Measurements from ENCODE around the gene D2HGDH. TPM values are rescaled to one million over a fixed set of nuclear protein-coding genes. Genes with fewer than 3 reads are reported as not detected.

Gene D2HGDH
- total RNA-seq, result 10 to 100 TPM; 24.0 to 25.8 TPM

- H3K27ac Mint-ChIP-seq, result no peak within 1 kb of the TSS
- no peaks in the 10 kb centered on the region for H3K27me3 Mint-ChIP-seq (ENCODE audit: low read depth)
- peak; percentile 93 for ATAC-seq (replicated peaks in 1 of 2)
- H3K4me1 Mint-ChIP-seq (ENCODE audit: low read depth), result peaks cover 62% of the 10 kb centered on the region
- peaks cover 2 to 8% of the 10 kb centered on the region in 2 donors for H3K36me3 Mint-ChIP-seq (ENCODE audit: insufficient read depth in 2 of 2)
- H3K9me3 Mint-ChIP-seq, result no peaks in the 10 kb centered on the region
- peak; percentile 96 to 98 for DNase-seq
- H3K4me3 Mint-ChIP-seq, result peak within 1 kb of the TSS; percentile 84 to 86
These were observed at the start of gene D2HGDH for GRCh38 chr2:241734467-241735208. Gene D2HGDH (plus strand): TSS chr2:241734630. CDS start chr2:241735225, 595 bp downstream.

DNA sequence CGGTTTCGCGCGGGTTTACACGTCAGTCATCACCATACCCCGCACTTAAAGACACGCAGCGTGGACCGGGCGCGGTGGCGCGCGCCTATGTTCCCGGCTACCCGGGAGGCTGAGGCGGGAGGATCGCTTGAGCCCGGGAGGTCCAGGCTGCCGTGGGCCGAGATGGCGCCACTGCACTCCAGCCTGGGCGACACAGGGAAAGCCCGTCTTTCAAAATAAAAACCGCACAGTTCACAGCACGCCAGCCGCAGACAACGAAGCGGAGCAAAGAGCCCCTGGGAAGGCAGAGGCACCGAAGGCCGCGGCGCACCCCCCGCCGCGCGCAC lies 48.1 kb upstream of the D2HGDH start:
- H3K27ac Mint-ChIP-seq, result peak overlapping the region; percentile 75
- peak overlapping the region; percentile 84 to 91 for H3K4me3 Mint-ChIP-seq
- ATAC-seq (replicated peaks in 1 of 2), result peak in 1 of 2 donors; percentile 5
- no peaks in the 10 kb centered on the region for H3K27me3 Mint-ChIP-seq (ENCODE audit: low read depth)
- H3K9me3 Mint-ChIP-seq, result no peaks in the 10 kb centered on the region
- peaks cover 7 to 10% of the 10 kb centered on the region in 2 donors for H3K36me3 Mint-ChIP-seq (ENCODE audit: insufficient read depth in 2 of 2)
- DNase-seq, result peak in 1 of 2 donors; percentile 15
- peaks cover 46% of the 10 kb centered on the region for H3K4me1 Mint-ChIP-seq (ENCODE audit: low read depth)

DNA sequence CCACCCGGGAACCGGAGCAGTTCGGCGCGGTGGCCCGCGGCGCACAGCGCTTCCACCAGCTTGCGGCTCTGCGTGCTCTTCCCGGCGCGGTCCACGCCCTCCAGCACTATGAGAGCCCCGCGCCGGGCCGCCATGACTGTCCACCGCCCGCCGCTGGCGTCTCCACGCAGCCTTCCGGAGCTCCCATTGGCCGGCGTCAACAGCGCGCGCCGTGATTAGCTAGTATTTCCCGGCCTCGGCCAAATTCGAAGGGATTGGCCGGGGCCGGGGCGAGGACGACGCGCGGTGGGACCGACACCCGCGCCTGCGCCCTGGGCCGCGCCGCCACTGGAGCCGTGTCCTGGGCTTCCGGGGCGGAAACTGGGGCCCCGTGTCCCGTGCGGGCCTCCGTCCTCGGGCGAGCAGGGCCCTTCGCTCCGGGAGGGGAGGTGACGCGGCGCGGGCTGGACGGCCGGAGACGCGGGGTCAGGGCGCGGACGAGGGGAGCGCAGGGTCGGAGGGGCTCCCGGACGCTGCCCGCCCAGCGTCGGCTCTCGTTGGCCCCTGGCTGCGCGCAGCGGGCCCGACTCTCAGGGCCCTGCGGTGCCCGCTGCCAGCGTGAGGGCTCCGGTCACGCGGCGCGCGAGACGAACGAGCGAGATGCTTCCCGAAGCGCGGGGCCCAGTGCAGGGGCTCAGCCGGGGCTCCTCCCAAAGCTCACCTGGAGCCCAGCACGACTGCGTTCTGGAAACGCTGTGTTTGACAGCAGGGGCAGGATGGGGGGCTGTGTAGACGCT lies 47.6 kb upstream of the D2HGDH start, which contains the start of gene DTYMK:
Gene DTYMK (minus strand): TSS at position 166 of the 776 bp plus-strand sequence. CDS start 32 bp downstream, at position 134.
- H3K27me3 Mint-ChIP-seq (ENCODE audit: low read depth), result no peaks in the 10 kb centered on the region
- ATAC-seq (replicated peaks in 1 of 2), result peak; percentile 96 to 97
- peaks cover 7 to 10% of the 10 kb centered on the region in 2 donors for H3K36me3 Mint-ChIP-seq (ENCODE audit: insufficient read depth in 2 of 2)
- peak; percentile 97 to 98 for DNase-seq
- no peaks in the 10 kb centered on the region for H3K9me3 Mint-ChIP-seq
- H3K4me1 Mint-ChIP-seq (ENCODE audit: low read depth), result peaks cover 42% of the 10 kb centered on the region
- peak within 1 kb of the TSS; percentile 84 to 91 for H3K4me3 Mint-ChIP-seq
- H3K27ac Mint-ChIP-seq, result peak within 1 kb of the TSS; percentile 96

DNA sequence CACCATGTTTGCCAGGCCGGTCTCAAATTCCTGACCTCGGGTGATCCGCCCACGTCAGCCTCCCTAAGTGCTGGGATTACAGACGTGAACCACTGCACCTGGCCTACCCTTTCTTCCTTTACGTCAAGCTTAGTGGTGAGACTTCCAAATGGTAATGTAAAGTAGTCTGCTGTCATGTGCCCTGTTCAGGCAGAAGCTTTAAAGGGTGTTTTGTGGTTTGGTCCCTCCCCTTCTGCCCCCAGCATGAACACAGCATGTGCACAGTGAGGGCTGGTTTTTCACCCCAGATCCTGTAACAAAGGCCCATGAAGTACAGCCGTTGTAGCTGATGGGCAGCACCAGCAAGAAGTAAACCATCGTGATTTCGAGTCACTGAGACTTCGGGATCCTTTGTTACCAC lies 45.1 kb upstream of the D2HGDH start:
- Mint-ChIP-seq H3K4me3 (peak overlapping the region; percentile 36 to 67), H3K4me1 (ENCODE audit: low read depth) (peaks cover 38% of the 10 kb centered on the region), H3K27ac (peak overlapping the region; percentile 70), H3K9me3 (no peaks in the 10 kb centered on the region), H3K36me3 (ENCODE audit: insufficient read depth in 2 of 2) (peaks cover 5 to 6% of the 10 kb centered on the region in 2 donors), H3K27me3 (ENCODE audit: low read depth) (no peaks in the 10 kb centered on the region)
- DNase-seq (no peak), ATAC-seq (replicated peaks in 1 of 2) (no peak)

GRCh38 chr2:241690202-241690717 lies 44.2 kb upstream of the D2HGDH start:
- no peak for ATAC-seq (replicated peaks in 1 of 2)
- H3K4me1 Mint-ChIP-seq (ENCODE audit: low read depth), result peaks cover 30% of the 10 kb centered on the region
- H3K4me3 Mint-ChIP-seq, result no peak overlapping the region
- peaks cover 4 to 5% of the 10 kb centered on the region in 2 donors for H3K36me3 Mint-ChIP-seq (ENCODE audit: insufficient read depth in 2 of 2)
- no peaks in the 10 kb centered on the region for H3K9me3 Mint-ChIP-seq
- H3K27ac Mint-ChIP-seq, result peak overlapping the region; percentile 70
- no peaks in the 10 kb centered on the region for H3K27me3 Mint-ChIP-seq (ENCODE audit: low read depth)
- no peak for DNase-seq

DNA sequence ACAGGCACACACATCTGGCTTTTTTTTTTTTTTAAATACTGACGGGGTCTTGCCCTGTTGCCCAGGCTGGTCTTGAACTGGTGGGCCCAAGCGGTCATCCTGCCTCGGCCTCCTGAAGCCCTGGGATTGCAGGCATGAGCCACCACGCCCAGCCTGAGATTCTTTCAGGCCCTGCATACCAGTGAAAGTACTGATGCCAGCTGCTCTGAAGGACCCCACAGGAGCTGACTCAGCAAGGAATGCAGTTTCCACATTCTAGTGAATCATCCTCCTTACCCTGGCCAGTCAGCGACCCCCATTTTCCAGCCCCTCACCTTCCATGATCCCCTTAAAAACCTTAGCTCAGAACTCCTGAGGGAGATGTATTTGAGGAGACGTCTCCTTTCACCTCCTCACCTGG lies 42.0 kb upstream of the D2HGDH start:
- Mint-ChIP-seq H3K27me3 (ENCODE audit: low read depth) (no peaks in the 10 kb centered on the region), H3K36me3 (ENCODE audit: insufficient read depth in 2 of 2) (peaks cover 0 to 10% of the 10 kb centered on the region in 2 donors), H3K9me3 (no peaks in the 10 kb centered on the region), H3K4me1 (ENCODE audit: low read depth) (peaks cover 21% of the 10 kb centered on the region), H3K27ac (no peak overlapping the region), H3K4me3 (no peak overlapping the region)
- DNase-seq (no peak), ATAC-seq (replicated peaks in 1 of 2) (no peak)

DNA sequence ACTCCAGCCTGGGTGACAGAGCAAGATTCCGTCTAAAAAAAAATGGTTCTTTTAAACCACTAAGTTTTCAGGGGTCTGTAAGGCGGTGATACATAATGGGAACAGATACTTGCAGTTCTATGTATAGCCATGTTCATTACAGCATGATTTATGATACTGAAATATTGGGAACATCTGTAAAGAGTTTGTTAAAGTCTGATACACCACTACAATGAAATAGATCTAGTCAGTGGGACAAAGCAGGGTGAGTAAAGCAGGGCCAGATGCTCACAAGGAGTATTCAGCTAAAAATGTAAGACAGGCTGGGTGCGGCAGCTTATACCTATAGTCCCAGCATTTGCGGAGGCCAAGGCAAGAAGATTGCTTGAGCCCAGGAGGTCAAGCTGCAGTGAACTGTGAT lies 38.8 kb upstream of the D2HGDH start:
- Mint-ChIP-seq H3K36me3 (ENCODE audit: insufficient read depth in 2 of 2) (peaks cover 0 to 10% of the 10 kb centered on the region in 2 donors), H3K27me3 (ENCODE audit: low read depth) (no peaks in the 10 kb centered on the region), H3K4me1 (ENCODE audit: low read depth) (peaks cover 17% of the 10 kb centered on the region), H3K27ac (no peak overlapping the region), H3K9me3 (no peaks in the 10 kb centered on the region), H3K4me3 (no peak overlapping the region)
- ATAC-seq (replicated peaks in 1 of 2) (no peak), DNase-seq (no peak)

- no peak for ATAC-seq (replicated peaks in 1 of 2)
- Mint-ChIP-seq H3K4me1 (ENCODE audit: low read depth) (peaks cover 38% of the 10 kb centered on the region), H3K9me3 (peaks cover 2 to 3% of the 10 kb centered on the region in 2 donors), H3K36me3 (ENCODE audit: insufficient read depth in 2 of 2) (peaks cover 6 to 12% of the 10 kb centered on the region in 2 donors), H3K27ac (peak overlapping the region; percentile 79), H3K27me3 (ENCODE audit: low read depth) (no peaks in the 10 kb centered on the region), H3K4me3 (peak overlapping the region; percentile 94 to 95)
- DNase-seq, result no peak
These were observed 33.4 kb upstream of the D2HGDH start for GRCh38 chr2:241701149-241701398.

- ATAC-seq (replicated peaks in 1 of 2) (peak; percentile 73 to 74), DNase-seq (peak; percentile 98 to 99)
- Mint-ChIP-seq H3K36me3 (ENCODE audit: insufficient read depth in 2 of 2) (peaks cover 9 to 14% of the 10 kb centered on the region in 2 donors), H3K27ac (peak within 1 kb of the TSS; percentile 79), H3K4me3 (peak within 1 kb of the TSS; percentile 94 to 95), H3K4me1 (ENCODE audit: low read depth) (peaks cover 38% of the 10 kb centered on the region), H3K9me3 (peaks cover 3 to 4% of the 10 kb centered on the region in 2 donors), H3K27me3 (ENCODE audit: low read depth) (no peaks in the 10 kb centered on the region)
These were observed 32.9 kb upstream of the D2HGDH start, which contains the start of gene ING5 for GRCh38 chr2:241701399-241702154. Gene ING5 (plus strand): TSS chr2:241702039. CDS start chr2:241702066, 27 bp downstream.

DNA sequence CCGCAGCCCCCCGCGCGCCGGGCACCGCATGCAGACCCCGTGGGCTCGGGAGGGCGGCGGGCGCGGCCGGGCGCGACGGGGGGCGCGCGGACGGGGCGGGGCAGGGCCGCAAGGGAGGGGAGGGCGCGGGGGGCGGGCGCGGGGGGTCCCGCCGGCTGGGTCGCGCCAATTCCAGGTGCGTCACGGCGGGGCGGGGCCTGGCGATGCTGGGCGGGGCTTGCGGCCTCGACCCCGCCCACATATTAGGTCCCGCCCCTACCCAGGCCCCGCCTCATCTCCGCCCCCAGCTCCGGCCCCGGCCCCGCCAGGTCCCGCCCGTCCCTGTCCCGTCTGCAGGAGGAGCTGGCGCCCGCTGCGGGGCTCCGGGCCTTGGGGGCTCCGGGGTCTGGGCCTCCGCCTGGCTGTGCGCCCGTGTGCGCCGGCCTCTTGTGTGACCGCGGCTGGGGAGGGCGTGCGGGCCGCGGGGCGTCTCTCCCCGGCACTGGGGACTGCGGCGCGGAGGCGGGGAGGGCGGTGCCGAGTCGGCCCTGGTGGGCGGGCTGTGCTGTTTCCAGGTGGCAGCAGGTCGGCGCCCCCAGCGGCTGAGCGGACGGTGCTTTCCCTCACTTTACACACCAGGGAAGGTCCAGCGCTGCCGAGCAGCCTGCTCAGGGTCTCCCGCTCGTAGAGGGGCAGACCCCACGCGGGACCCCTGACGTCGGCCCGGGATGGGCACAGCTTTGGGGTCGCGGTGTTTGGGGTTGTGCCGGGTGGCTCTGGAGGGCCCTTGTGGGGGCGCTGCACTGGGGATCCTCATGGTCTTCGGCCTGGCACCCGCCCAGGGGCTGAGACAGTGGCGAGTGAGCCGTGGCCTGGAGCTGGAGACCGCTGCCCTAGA lies 32.0 kb upstream of the D2HGDH start:
- no peaks in the 10 kb centered on the region for H3K27me3 Mint-ChIP-seq (ENCODE audit: low read depth)

GRCh38 chr2:241703032-241703604 lies 31.3 kb upstream of the D2HGDH start:
- peaks cover 9 to 27% of the 10 kb centered on the region in 2 donors for H3K36me3 Mint-ChIP-seq (ENCODE audit: insufficient read depth in 2 of 2)
- no peak for ATAC-seq (replicated peaks in 1 of 2)
- no peak for DNase-seq
- H3K4me1 Mint-ChIP-seq (ENCODE audit: low read depth), result peaks cover 38% of the 10 kb centered on the region
- H3K27ac Mint-ChIP-seq, result peak overlapping the region; percentile 35
- peaks cover 3 to 4% of the 10 kb centered on the region in 2 donors for H3K9me3 Mint-ChIP-seq
- H3K4me3 Mint-ChIP-seq, result peak overlapping the region; percentile 87 to 90
- H3K27me3 Mint-ChIP-seq (ENCODE audit: low read depth), result no peaks in the 10 kb centered on the region

More for the DNA sequence above, 32.0 kb upstream of the D2HGDH start:
- H3K4me1 Mint-ChIP-seq (ENCODE audit: low read depth), result peaks cover 38% of the 10 kb centered on the region
- peaks cover 3 to 4% of the 10 kb centered on the region in 2 donors for H3K9me3 Mint-ChIP-seq
- peaks cover 9 to 22% of the 10 kb centered on the region in 2 donors for H3K36me3 Mint-ChIP-seq (ENCODE audit: insufficient read depth in 2 of 2)
- DNase-seq (peak; percentile 89 to 93), ATAC-seq (replicated peaks in 1 of 2) (peak; percentile 73 to 74)
- peak overlapping the region; percentile 35 for H3K27ac Mint-ChIP-seq
- H3K4me3 Mint-ChIP-seq, result peak overlapping the region; percentile 87 to 90

All from activated T-cell treated with anti-CD3 and anti-CD28 coated beads, Interleukin-2, amount 50 U/mL, for 72 hours (primary cell).